Stomach (tissue), 4 donors: ENCODE measurements around the gene NTN1.
A peak's percentile ranks its signal among the peaks of the same experiment; 100 is the strongest.

ENCODE experiments used
- POLR2A ChIP-seq, 4 donors: fragments of 450-650 bp; IDR thresholded peaks; one replicate each; pipeline ENCODE4 v1.6.1; 2016; ENCODE audit warnings: antibody characterized with exemption in 4 of 4, control low read depth in 2 of 4, mild to moderate bottlenecking in 1 of 4, moderate library complexity in 1 of 4
- POLR2AphosphoS5 ChIP-seq, 3 donors: sonication (generic); formaldehyde crosslinking; IDR thresholded peaks; one replicate each; pipeline ENCODE4 v1.6.1; 2016; ENCODE audit warnings: antibody characterized with exemption in 3 of 3
- TF ChIP-seq, protein P1 (sequence below), 7 experiments: fragments of 450-650 bp in 4 of 7; fragments of 200-600 bp in 3 of 7; sonication (generic) in 3 of 7; IDR thresholded peaks; one replicate each; pipeline ENCODE4 v1.5.1; 2016 to 2019; ENCODE audit warnings: antibody characterized with exemption in 7 of 7, control low read depth in 2 of 7, mild to moderate bottlenecking in 1 of 7

DNA sequence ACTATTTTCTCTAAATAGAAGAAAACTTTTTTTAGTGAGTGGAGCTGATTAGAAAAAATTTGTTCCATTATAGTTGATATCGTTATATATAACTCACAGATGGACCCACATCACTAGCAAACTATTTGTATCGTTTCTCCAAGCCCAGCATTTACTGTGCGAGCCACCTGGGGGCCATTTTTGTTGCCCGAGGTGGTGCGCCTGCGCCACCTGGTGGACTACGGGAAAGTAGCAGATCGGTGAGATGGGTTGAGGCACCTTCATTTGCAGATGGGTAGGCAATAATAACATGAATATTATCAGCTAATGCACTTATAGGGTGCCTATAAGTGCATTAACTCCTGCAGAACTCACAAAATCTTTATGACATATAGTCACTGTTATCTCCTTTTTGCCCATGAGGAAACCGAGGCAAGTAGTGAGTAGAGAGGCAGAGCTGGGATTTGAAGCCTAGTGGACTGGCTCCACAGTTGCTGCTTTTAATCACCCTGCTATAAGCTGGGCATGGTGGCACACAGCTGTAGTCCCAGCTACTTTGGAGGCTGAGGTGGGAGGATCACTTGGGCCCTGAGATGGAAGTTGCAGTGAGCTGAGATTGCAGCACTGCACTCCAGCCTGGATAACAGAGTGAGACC is 23.2 kb upstream of the NTN1 start:
- no peak for TF ChIP-seq POLR2A (IDR thresholded peaks at IDR 0.05)
- TF ChIP-seq, protein P1, sequence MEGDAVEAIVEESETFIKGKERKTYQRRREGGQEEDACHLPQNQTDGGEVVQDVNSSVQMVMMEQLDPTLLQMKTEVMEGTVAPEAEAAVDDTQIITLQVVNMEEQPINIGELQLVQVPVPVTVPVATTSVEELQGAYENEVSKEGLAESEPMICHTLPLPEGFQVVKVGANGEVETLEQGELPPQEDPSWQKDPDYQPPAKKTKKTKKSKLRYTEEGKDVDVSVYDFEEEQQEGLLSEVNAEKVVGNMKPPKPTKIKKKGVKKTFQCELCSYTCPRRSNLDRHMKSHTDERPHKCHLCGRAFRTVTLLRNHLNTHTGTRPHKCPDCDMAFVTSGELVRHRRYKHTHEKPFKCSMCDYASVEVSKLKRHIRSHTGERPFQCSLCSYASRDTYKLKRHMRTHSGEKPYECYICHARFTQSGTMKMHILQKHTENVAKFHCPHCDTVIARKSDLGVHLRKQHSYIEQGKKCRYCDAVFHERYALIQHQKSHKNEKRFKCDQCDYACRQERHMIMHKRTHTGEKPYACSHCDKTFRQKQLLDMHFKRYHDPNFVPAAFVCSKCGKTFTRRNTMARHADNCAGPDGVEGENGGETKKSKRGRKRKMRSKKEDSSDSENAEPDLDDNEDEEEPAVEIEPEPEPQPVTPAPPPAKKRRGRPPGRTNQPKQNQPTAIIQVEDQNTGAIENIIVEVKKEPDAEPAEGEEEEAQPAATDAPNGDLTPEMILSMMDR (IDR thresholded peaks at IDR 0.05), result peak in 5 of 7 experiments; percentile 71 to 86 (median 73)
- TF ChIP-seq POLR2AphosphoS5 (IDR thresholded peaks at IDR 0.05), result peak in 1 of 3 donors; percentile 25
